GM12873 (cell line): ENCODE data around the gene NEU2.

Source experiments
- CTCF ChIP-seq: IDR thresholded peaks from 2 replicates; pipeline ENCODE4 v1.5.1; 2012; ENCODE audit warnings: low read depth, mild to moderate bottlenecking, moderate library complexity, low read length, control low read depth; ENCODE audit not compliant: insufficient read depth; ENCODE audit errors: missing control alignments

The NEU2 gene

GRCh38 chr2:233032551-233033320 lies at the start of gene NEU2:
NEU2 (plus strand) TSS chr2:233032672; CDS start chr2:233032672, 0 bp downstream.
- TF ChIP-seq CTCF, result no peak

- peak; percentile 34 for TF ChIP-seq CTCF
Observed at GRCh38 chr2:232982926-232983668, 49.4 kb upstream of the NEU2 start.

- no peak for TF ChIP-seq CTCF
Observed at GRCh38 chr2:232983669-232984140, 48.8 kb upstream of the NEU2 start.

- no peak for TF ChIP-seq CTCF
Observed at GRCh38 chr2:232984451-232985207, 47.8 kb upstream of the NEU2 start.

GRCh38 chr2:232986155-232986554 lies 46.3 kb upstream of the NEU2 start:
- TF ChIP-seq CTCF, result no peak

- TF ChIP-seq CTCF, result no peak
Observed at GRCh38 chr2:232993231-232993821, 39.1 kb upstream of the NEU2 start.
